ENCODE data around the gene SLIT3.

Gene SLIT3

DNA sequence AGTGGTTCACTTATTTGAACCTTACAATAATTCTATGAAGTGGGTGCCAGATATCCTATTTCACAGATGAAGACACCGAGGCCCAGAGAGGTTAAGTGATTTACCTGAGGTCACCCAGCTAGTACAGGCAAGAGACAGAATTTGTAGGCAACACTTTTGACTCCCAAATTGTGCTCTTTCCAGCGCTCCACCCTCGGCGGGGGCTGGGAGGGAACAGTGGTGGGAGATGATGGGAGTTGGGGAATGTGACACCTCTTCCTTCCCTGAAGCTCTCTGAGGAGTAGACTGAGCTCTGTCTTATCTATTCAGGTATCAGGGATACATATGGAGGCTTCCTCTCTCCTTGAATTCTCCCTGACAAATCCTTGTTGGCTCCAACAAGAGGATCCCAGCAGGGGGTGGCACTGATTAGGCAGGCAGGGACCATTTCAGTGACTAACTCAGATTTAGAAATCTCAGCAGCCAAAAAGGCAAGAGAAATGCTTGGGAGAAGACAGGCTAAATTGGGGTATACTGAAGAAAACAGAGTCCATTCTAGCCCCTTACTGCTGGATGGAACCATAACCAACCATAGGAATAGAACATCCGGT lies 626.0 kb downstream of the SLIT3 start:
- no peaks in the 10 kb centered on the region for H3K36me3 Mint-ChIP-seq
- DNase-seq = no peak
- no peak overlapping the region for H3K4me3 Mint-ChIP-seq
- H3K27ac Mint-ChIP-seq = no peak overlapping the region
- H3K27me3 Mint-ChIP-seq = peaks cover 8% of the 10 kb centered on the region
- no peaks in the 10 kb centered on the region for H3K4me1 Mint-ChIP-seq
- H3K9me3 Mint-ChIP-seq = no peaks in the 10 kb centered on the region
- CTCF ChIA-PET = no interaction called here

DNA sequence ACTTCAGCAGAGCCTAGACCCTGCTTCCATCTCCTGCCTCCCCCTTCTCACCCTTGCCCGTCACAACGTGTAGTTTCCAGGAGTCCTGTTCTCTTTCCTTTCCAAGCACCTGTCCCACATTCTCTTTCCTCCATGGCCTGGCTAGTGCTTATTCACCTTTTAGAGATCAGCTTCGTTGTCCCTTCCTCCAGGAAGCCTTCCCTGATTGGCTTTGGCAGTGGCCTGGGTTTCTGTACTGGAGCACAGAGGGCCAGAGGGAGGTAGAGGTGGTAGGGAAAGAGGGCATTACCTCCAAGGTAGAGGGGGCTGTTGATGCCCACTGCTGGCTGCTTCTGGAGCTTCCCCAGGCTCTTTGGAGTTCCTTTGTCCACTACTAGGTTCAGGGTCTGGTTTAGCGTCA lies 628.1 kb downstream of the SLIT3 start:
- CTCF ChIA-PET = interaction anchor here (1.0 kb wide), 1 partner anchor 8 kb away, joined by 6 read pairs; no protein-coding TSS in a partner anchor
- H3K9me3 Mint-ChIP-seq = no peaks in the 10 kb centered on the region
- no peak for DNase-seq
- peaks cover 8% of the 10 kb centered on the region for H3K27me3 Mint-ChIP-seq
- no peaks in the 10 kb centered on the region for H3K4me1 Mint-ChIP-seq
- H3K4me3 Mint-ChIP-seq = no peak overlapping the region
- no peaks in the 10 kb centered on the region for H3K36me3 Mint-ChIP-seq
- no peak overlapping the region for H3K27ac Mint-ChIP-seq

DNA sequence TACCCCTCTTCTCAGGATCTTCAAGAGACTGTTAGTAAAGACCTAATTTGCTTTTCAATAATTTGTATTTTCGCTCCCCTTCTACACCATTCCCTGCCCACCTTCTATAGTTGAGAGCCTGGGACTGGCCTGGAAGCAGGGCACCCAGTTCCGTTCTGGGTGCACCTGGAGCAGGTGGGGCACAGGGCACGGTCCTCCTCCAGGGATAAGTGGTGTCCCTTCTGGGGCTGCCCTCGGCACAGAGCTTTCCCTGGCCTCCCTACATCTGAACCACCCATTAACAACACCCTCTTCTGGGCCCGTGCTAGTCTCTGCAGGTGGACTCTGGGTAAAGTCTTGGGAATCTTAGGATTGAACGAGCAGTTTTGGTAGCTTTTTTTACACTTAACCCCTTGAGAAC lies 628.9 kb downstream of the SLIT3 start:
- Mint-ChIP-seq H3K36me3 (no peaks in the 10 kb centered on the region), H3K4me3 (no peak overlapping the region), H3K9me3 (no peaks in the 10 kb centered on the region), H3K27me3 (peaks cover 8% of the 10 kb centered on the region), H3K27ac (no peak overlapping the region), H3K4me1 (no peaks in the 10 kb centered on the region)
- CTCF ChIA-PET = interaction anchor here (1.0 kb wide), 1 partner anchor 9 kb away, joined by 6 read pairs; no protein-coding TSS in a partner anchor
- no peak for DNase-seq

- H3K27ac Mint-ChIP-seq = no peak overlapping the region
- H3K9me3 Mint-ChIP-seq = no peaks in the 10 kb centered on the region
- H3K4me3 Mint-ChIP-seq = no peak overlapping the region
- CTCF ChIA-PET = no interaction called here
- H3K27me3 Mint-ChIP-seq = peaks cover 8% of the 10 kb centered on the region
- H3K36me3 Mint-ChIP-seq = no peaks in the 10 kb centered on the region
- DNase-seq = no peak
- no peaks in the 10 kb centered on the region for H3K4me1 Mint-ChIP-seq
Measured at GRCh38 chr5:168670881-168671575, 629.9 kb downstream of the SLIT3 start.

GRCh38 chr5:168669668-168670378 lies 631.1 kb downstream of the SLIT3 start:
- Mint-ChIP-seq H3K27me3 (peaks cover 9% of the 10 kb centered on the region), H3K27ac (no peak overlapping the region), H3K9me3 (no peaks in the 10 kb centered on the region), H3K4me3 (no peak overlapping the region), H3K36me3 (no peaks in the 10 kb centered on the region), H3K4me1 (no peaks in the 10 kb centered on the region)
- no peak for DNase-seq
- CTCF ChIA-PET = no interaction called here

DNA sequence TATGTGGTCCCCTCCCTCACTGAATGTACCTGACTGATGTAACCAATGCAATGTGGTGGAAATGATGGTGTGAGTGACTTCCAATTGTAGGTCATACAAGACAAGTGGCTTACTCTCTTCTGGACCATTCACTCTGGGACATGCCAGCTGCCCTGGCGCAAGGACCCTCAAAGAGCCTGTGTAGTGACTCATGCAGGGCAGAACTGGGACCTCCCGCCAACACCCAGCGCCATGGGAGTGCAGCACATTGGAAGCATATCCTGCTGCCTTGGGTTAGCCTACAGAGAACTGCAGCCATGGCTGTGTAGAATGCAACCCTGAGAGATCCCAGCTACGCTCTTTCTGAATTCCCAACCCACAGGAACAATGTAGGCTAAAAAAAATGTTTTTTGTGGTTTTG lies 631.8 kb downstream of the SLIT3 start:
- H3K4me3 Mint-ChIP-seq = no peak overlapping the region

GRCh38 chr5:168668078-168668477 lies 632.9 kb downstream of the SLIT3 start:
- Mint-ChIP-seq H3K36me3 (no peaks in the 10 kb centered on the region), H3K4me3 (no peak overlapping the region), H3K27me3 (peaks cover 21% of the 10 kb centered on the region), H3K27ac (no peak overlapping the region), H3K4me1 (no peaks in the 10 kb centered on the region), H3K9me3 (no peaks in the 10 kb centered on the region)
- DNase-seq = no peak
- CTCF ChIA-PET = interaction anchor here (1.3 kb wide), 1 partner anchor 12 kb away, joined by 4 read pairs; no protein-coding TSS in a partner anchor

More for the DNA sequence above, 631.8 kb downstream of the SLIT3 start:
- H3K27me3 Mint-ChIP-seq = peaks cover 16% of the 10 kb centered on the region
- no peak overlapping the region for H3K27ac Mint-ChIP-seq
- no peaks in the 10 kb centered on the region for H3K9me3 Mint-ChIP-seq
- no peaks in the 10 kb centered on the region for H3K4me1 Mint-ChIP-seq
- no peak for DNase-seq
- CTCF ChIA-PET = no interaction called here
- H3K36me3 Mint-ChIP-seq = no peaks in the 10 kb centered on the region

DNA sequence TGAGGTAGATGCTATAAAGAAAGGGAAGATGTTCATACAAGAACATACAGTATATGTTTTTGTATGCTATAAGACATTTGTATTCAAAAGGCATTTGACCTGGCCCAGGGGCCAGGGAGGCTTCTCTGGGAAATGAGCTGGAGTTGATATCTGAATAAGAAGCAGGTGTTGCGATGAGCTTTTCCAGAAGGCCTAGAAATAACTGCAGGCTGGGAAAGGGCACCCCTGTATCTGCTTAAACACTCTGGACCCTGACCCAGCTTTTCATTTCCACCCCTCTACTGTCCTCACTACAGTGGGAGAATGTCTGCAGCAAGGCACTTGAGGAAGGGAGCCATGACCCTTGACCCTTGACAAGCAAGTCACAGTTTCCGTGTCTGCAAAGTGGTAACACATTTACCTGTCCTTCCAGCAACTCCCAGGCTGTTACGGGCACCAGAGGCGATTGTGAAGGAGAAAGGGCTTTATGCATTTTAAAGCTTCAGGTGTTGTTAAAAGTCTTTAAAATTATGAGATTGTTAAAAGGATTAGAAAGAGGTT lies 633.6 kb downstream of the SLIT3 start:
- CTCF ChIA-PET = interaction anchor here (1.3 kb wide), 1 partner anchor 13 kb away, joined by 4 read pairs; no protein-coding TSS in a partner anchor
- Mint-ChIP-seq H3K36me3 (no peaks in the 10 kb centered on the region), H3K27me3 (peaks cover 16% of the 10 kb centered on the region), H3K4me1 (no peaks in the 10 kb centered on the region), H3K9me3 (no peaks in the 10 kb centered on the region), H3K27ac (no peak overlapping the region), H3K4me3 (no peak overlapping the region)
- DNase-seq = no peak

- CTCF ChIA-PET = interaction anchor here (0.5 kb wide), 1 partner anchor 26 kb away, joined by 3 read pairs; no protein-coding TSS in a partner anchor
- no peak overlapping the region for H3K4me3 Mint-ChIP-seq
- no peaks in the 10 kb centered on the region for H3K36me3 Mint-ChIP-seq
- no peaks in the 10 kb centered on the region for H3K9me3 Mint-ChIP-seq
- H3K27me3 Mint-ChIP-seq = peaks cover 15% of the 10 kb centered on the region
- H3K27ac Mint-ChIP-seq = no peak overlapping the region
- H3K4me1 Mint-ChIP-seq = no peaks in the 10 kb centered on the region
- no peak for DNase-seq
Measured at GRCh38 chr5:168666356-168666755, 634.6 kb downstream of the SLIT3 start.

GRCh38 chr5:168663276-168664004 lies 637.5 kb downstream of the SLIT3 start:
- Mint-ChIP-seq H3K27ac (no peak overlapping the region), H3K9me3 (no peaks in the 10 kb centered on the region), H3K4me3 (no peak overlapping the region), H3K36me3 (no peaks in the 10 kb centered on the region), H3K4me1 (no peaks in the 10 kb centered on the region), H3K27me3 (peaks cover 15% of the 10 kb centered on the region)
- CTCF ChIA-PET = interaction anchor here (1.1 kb wide), 1 partner anchor 16 kb away, joined by 3 read pairs; no protein-coding TSS in a partner anchor
- DNase-seq = no peak

GRCh38 chr5:168661593-168662485 lies 639.1 kb downstream of the SLIT3 start:
- no peak for DNase-seq
- Mint-ChIP-seq H3K4me3 (no peak overlapping the region), H3K9me3 (no peaks in the 10 kb centered on the region), H3K27me3 (peaks cover 15% of the 10 kb centered on the region), H3K36me3 (no peaks in the 10 kb centered on the region), H3K4me1 (no peaks in the 10 kb centered on the region), H3K27ac (no peak overlapping the region)
- CTCF ChIA-PET = interaction anchor here (0.8 kb wide), 1 partner anchor 1887 kb away, joined by 3 read pairs; no protein-coding TSS in a partner anchor

GRCh38 chr5:168660691-168661090 lies 640.2 kb downstream of the SLIT3 start:
- Mint-ChIP-seq H3K4me3 (no peak overlapping the region), H3K9me3 (no peaks in the 10 kb centered on the region), H3K4me1 (no peaks in the 10 kb centered on the region)

DNA sequence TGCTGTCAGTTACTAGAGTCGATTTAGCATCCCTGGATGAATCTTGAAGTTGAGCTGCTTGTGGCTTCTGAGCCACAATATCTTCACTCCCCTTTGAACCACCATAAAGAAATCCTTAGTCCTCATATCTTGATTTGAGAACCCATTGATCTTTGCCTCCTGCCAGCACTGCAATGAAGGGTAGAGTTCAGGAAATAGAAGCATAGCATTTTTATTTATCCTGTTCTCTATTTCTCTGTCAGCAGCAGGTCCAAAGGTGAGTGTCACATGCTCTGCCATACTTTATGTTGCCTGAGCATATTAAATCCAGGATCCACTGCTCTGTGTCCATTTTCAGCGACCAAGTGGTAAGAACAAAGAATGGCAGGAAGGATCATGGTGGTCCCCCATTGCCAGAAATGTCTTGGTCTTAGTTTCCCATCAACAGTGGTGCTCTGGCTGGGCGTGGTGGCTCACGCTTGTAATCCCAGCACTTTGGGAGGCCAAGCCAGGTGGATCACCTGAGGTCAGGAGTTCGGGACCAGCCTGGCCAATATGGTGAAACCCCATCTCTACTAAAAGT lies 641.6 kb downstream of the SLIT3 start:
- no peak overlapping the region for H3K4me3 Mint-ChIP-seq
- H3K36me3 Mint-ChIP-seq = no peaks in the 10 kb centered on the region
- H3K4me1 Mint-ChIP-seq = no peaks in the 10 kb centered on the region
- DNase-seq = no peak
- peaks cover 9% of the 10 kb centered on the region for H3K27me3 Mint-ChIP-seq
- H3K9me3 Mint-ChIP-seq = no peaks in the 10 kb centered on the region
- no peak overlapping the region for H3K27ac Mint-ChIP-seq
- CTCF ChIA-PET = no interaction called here

More at GRCh38 chr5:168660691-168661090, 640.2 kb downstream of the SLIT3 start:
- Mint-ChIP-seq H3K36me3 (no peaks in the 10 kb centered on the region), H3K27me3 (peaks cover 15% of the 10 kb centered on the region), H3K27ac (no peak overlapping the region)
- no peak for DNase-seq
- CTCF ChIA-PET = no interaction called here

Data from activated naive CD4-positive, alpha-beta T cell treated with anti-CD3 and anti-CD28 coated beads, Interleukin-2, amount 10 ng/mL, durations not matched to agents 7 days and 5 days (primary cell).